HT1080 (cell line): Measurements from ENCODE around the gene CPSF3. TPM values are rescaled to one million over a fixed set of nuclear protein-coding genes. Genes with fewer than 3 reads are reported as not detected.

ENCODE experiments used
- DNase-seq: peaks from one replicate; pipeline ENCODE4 v3.0.0-alpha.2; 2015; ENCODE audit warnings: low read depth
- total RNA-seq: library from RNA; depleted of rRNA; stranded (reverse); fragments of >200 nt; shearing (Covaris generic); gene quantifications from 2 replicates; pipeline ENCODE4 v1.2.3, GENCODE V29; 2014

CPSF3 gene
- total RNA-seq, 1 experiment from 2014 or later: 108 TPM

DNA sequence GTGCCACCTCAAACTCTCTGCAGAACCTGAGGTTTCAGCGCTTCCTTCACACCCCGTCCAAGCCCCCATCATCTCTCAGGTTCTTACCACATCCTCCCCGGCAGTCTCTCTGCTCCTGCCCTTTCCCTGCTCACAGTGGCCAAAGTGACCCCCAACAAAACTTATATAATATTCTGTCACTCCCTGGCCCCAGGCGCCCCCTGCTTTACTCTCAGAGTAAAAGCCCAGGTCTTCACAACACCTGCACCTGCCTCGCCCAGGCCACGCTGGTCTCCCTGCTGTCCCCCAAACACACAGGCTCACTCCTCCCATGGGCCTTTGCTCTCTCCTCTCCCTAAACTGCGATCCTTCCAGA lies 6.5 kb upstream of the CPSF3 start:
- no peak for DNase-seq

DNA sequence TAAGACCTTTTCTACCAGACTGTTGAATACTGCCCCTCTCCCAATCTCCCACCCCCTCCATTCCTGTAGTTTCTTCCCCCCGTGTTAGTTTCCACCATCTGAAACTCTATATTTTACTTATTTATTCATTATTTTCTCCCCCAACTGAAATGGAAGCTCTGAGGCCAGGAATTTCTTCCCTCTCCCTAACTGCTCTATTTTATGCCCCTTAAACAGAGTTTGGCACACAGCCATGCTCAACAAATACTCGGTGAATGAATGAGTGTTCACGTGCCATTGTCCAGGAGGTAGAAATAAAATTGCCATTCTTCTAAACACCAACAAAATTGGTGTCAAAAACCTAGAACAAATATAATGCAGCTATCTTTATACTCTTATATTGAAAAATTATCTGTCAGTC lies 5.7 kb upstream of the CPSF3 start:
- no peak for DNase-seq

DNA sequence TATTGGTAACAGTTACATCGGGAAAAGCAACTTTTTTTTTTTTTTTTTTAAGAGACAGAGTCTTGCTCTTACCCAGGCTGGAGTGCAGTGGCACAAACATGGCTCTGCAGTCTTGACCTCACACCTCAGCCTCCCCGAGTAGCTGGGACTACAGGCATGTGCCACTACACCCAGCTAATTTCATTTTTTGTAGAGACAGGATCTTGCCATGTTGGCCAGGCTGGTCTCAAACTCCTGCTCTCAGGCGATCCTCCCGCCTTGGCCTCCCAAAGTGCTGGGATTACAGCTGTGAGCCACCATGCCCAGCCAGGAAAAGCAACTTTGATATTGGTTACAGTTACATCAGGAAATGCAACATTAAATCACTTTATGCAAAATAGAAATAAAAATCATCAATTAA lies 4.7 kb upstream of the CPSF3 start:
- no peak for DNase-seq

DNA sequence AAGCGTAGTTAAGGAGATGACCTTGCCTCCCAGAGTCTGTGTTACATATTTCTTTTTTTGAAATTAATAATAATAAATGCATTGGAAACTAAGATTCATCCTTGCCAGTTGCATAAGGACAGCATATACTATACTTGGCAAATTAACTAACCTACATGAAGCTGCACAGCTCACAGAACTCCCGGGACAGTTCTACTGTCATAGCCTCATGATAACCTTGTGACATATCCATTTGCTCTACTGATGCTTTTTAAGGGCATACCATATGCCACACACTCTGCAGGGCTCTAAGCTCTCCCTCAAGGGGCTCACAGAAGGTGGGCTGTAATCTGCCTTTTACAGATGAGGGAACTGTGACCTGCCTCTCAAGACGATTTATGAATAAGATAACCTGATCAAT lies 3.9 kb upstream of the CPSF3 start:
- DNase-seq: no peak

DNA sequence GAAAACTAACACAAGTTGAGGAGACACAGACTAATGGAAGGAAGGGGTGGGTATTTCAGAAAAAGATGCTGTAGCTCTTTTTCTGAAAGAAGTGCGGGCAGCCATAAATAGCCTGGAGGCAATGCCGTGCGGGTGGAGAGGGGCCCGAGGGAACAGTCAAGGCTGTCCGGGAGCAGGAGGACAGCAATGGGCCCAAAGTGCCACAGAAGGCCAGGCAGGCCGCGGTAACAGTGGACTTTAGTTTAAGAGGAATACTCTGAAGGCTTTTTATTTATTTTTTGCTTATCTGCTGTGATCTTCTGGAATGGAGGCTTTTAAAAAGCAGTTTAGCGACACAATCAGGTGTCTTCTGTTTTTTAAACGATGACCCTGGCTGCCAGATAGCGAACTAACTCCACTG lies 3.0 kb upstream of the CPSF3 start:
- no peak for DNase-seq

DNA sequence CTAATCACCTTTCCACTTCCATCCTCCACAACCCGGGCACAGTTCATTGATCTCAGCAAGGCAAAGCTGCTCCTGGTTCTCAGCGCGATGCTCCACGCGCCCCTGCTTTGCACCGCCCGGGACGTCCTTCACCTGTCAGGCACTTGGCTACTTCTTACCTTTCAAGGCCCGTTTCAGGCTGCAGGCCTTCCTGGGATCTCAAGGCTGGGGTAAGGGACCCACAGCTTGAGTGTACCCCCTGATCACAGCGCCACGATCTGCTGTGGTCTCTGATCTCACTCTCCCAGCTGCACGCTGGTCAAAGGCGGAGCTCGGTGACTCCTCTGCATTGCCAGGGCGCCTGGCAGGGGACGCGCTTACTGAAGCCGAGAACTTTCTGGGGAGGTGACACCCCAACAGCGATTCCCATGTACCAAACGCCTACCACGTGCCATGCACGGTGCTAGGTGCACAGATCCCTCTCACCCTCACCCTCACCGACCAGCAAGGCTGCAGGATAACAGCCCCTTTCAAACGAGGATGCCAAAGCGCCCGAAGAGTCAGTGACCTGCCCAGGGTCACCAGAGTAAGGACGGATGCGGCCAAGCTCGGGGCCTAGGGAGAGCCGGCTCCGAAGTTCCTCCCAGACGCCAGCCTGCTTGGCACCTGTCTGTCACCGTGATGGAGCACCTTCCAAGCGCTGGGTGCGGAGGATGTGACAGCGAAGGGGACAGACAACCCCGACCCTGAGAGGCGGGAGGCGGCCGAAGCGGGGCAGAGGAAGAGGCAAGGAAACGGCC lies 944 bp upstream of the CPSF3 start:
- peak; percentile 47 for DNase-seq

DNA sequence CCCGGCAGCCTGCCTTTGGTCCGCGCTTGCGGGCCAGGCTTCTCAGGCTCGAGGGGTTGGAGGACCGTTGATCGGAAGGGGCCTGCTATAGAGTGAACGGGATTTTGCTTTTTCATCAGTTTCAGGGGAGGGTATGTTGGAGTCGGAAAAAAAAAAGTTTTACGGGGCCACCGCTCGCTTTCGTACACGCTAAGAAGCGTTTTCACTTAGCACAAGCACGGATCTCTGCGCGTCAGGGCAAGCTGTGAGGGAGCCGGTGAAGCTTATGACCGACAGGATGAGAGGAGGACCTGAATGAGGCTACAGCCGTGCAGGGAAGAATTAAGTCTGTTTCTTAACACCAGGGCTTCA lies 443 bp downstream of the CPSF3 start:
- no peak for DNase-seq

DNA sequence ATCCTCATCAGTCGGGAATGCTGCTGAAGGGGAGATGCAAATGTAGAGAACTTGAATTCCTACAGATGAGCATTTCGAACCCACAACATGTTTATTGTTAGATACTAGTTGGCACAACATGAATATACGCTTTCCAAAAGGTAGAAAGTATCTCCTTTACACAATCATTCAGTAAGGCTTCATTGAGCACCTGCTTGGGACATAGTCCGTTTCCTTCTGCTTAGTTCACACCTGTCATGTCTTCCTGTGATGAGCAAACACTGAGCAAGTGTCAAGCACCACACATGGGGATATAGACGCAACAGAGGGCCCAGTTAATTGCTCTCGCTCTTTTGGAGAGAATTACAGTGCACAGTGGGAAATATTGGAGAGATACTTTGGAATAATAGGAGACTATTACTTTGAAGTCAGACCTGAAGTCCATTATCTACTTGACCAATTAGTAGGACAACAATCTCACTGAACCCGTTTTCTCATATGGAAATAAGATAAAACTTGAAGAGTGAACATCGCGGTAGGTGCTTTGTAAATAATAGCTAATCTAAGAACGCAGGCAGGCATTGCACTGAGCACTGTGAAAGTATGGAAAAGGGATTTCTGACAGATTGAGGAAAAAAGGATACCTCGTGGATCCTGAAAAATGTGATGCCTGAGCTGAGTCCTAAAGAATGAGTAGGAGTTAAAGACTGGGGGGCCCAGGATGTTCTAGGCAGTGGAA lies 1.2 kb downstream of the CPSF3 start:
- no peak for DNase-seq

DNA sequence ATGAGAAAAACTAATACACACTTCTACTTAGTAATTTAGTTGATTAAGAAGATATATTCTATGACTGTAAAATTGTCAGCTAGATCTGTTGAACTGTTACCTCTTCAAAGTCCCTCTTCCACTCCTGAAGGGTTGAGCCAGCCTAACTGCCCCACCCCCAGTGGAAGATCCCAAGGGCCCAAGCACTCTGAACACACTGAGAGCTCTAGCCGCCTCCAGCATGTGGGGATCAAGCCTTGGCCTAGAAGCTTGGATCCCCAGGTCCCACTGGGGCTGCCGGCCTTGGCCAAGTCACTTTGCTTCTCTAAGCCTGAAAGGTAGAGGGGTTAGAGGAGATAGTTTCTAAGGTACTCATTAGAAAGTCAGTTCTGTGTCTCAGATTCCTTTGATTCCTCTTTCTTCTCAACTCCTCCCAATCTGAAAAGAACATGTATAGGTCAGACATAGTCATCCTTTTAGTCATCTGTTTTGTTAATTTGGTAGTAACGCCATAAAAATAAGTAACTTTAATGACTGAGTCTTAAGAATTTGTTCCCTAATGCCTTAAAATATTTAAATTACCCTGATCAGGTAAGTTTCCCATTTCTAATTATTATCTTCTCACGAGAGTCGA lies 5.6 kb downstream of the CPSF3 start:
- DNase-seq: no peak

DNA sequence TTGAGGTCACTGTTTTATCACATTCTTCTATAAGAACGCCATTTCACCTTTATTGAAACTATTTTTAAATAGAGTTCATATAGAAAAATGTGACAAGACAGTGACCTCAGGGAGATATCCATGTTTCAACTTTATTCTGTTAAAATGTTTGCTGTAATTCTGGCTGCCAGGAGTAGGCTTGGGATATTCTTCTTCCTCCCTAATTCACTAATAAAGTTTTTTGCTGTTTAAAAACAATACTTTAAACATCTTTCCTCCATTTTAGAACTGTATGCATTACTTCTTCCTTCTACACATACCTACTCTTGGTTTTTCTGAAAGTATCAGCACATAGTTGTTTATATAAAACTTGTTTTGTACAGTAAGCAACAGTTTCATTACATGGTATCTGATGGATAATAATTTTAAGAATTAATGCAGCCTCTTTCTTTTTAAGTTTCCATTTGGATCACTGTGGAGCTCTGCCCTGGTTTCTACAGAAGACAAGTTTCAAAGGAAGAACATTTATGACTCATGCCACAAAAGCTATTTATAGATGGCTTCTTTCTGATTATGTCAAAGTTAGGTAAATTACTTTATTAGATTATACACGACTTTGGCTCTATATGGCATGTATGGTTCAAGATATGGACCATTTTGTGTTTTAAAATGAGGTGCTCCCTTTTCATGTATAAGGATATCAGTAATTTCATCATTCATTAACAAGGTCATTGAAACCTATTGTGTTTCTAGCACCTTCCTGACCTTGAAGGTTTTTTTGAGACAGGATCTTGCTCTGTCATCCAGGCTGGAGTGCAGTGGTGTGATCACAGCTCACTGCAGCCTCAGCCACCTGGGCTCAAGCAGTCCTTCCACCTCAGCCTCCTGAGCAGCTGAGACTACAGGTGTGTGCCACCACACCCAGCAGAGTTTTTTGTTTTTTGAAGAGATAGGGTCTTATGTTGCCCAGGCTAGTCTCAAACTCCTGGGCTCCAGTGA lies 7.2 kb downstream of the CPSF3 start:
- peak; percentile 33 for DNase-seq

DNA sequence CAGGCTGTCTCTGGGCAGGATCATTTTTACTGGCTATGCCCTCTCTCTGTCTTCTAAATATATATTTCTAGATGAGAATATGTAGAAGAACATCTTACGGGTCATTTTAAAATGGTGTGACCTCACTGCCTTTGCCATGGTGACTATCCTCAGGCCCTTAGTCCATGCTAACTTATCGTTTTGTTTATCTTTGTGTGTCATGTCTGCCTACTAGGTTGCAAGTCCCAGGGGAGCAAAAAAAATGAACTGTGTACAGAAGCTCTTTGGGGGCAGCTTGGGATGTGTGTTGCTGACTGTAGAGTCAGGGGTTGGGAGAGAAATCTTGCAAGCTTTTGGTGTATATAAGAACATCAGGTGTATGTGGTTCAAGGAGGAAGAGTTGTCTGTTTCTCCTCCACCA lies 11.0 kb downstream of the CPSF3 start:
- no peak for DNase-seq

DNA sequence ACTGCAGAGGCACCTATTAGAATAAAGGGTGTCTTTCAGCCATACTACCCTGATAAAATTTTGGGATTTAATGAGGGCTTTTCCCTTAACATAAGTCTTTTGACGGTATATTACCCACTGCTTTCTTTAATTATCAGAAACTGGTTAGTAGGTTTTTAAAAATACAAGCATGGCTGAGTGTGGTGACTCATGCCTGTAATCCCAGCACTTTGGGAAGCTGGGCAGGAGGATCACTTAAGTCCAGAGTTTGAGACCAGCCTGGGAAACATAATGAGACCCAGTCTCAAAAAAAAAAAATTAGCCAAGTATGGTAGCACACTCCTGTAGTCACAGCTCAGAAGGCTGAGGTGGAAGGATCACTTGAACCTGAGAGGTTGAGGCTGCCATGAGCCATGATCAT lies 16.1 kb downstream of the CPSF3 start:
- no peak for DNase-seq

DNA sequence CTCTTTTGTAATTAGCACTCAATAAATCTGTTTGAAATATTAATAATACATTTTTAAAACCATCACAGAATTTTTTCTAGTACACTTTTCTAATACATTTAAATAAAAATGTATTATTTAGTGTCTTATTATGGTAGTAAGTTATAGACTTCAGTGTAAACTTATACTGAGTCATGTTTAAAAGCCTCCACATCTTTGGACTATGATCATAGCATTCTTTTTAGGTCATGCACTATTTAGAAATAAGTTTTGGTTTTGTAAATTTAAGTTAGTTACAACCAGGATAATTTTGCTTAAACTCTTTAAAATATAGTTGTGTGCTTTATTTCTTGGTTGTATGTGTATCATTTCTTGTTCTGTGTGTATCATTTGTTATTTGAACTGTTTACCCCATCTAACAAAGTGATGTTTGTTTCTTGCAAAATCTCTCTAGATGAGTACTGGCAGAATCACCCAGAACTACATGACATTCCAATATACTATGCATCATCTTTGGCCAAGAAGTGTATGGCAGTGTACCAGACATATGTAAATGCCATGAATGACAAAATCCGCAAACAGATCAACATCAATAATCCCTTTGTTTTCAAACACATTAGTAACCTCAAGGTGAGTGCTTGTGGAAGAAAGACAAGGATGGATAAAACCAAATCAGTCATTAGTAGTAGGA lies 16.7 kb downstream of the CPSF3 start:
- DNase-seq: no peak

DNA sequence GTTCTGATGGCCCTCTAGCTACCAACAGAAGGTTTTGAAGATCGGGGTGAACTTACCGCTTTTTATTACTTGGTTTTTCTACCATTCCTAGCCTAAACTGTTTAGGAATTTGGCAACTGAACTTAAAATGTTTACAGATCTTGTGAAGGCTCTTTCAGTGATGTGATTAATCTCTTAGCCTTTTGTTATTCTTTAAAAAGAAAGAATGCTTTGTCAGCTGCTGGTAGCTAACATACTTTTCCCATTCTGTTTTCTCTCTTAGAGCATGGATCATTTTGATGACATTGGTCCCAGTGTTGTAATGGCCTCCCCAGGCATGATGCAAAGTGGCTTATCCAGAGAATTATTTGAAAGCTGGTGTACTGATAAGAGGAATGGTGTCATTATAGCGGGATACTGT lies 18.1 kb downstream of the CPSF3 start:
- DNase-seq: no peak

DNA sequence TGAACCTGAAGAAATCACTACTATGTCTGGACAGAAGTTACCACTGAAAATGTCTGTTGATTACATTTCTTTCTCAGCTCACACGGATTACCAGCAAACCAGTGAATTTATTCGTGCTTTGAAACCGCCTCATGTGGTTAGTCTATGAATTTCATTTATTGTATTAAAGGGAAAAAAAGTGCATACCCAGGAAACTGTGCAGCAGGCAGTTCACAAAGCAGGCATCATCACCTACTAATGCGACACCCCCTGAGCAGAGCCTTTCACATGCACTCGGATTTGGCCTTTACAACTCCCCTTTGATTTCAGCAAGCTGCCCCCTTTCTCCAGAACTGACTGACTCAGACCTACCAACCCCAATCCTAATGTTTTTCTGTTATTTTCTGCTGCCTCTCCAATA lies 20.1 kb downstream of the CPSF3 start:
- DNase-seq: no peak

DNA sequence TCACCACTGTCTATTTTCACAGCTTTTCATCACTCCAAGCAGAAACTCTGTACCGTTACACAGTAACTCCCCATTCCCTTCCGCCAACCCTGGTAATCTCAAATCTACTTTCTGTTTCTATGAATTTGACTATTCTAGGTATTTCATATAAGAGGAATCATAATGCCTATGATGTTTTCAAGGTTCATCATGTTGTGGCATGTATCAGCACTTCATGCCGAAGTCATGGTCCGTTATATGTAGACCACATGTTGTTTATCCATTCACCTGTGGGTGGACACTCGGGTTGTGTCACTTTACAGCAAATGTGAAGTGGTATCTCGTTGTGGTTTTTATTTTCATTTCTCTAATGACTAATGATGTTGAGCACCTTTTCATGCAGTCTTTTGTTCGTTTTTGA lies 21.6 kb downstream of the CPSF3 start:
- no peak for DNase-seq

DNA sequence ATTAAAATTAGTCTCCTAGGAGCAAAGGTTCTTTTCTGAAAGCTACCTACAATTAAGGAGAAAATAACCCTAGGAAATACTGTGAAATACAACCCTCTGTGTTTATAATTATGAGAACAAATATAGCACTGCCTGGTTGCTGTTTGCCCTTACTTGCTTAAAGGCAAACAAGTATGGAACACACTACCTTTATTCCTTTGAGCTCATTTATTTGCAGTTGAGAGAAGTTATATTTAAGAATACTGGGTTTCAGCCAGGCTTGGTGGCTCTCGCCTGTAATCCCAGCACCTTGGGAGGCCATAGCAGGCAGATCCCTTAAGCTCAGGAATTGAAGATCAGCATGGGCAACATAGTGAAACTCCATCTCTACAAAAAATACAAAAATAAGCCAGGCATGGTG lies 27.8 kb downstream of the CPSF3 start:
- DNase-seq: no peak

DNA sequence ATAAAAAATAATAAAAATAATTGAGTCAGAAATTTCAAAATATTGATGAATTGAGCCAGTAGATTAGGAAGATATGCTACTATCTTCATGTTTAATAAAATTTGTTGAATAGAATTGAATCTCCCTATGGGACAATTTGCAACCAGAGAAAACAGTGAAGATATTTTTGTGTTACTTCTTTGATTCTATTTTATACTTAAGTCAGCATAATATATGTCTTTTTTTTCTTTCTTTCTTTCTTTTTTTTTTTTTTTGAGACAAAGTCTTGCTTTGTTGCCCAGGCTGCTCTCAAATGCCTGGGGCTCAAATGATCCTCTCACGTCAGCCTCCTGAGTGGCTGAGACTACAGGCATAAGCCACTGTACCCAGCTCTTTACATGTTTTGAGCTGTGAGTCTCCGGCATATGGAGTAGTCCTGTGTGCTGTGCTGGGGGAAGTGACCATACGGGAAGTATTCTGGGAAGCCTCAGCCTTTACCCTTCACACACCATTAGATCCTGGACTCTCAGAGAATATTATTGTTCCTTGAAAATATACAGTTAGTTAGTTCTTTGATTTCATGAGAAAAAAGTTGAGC lies 37.1 kb downstream of the CPSF3 start:
- DNase-seq: no peak

DNA sequence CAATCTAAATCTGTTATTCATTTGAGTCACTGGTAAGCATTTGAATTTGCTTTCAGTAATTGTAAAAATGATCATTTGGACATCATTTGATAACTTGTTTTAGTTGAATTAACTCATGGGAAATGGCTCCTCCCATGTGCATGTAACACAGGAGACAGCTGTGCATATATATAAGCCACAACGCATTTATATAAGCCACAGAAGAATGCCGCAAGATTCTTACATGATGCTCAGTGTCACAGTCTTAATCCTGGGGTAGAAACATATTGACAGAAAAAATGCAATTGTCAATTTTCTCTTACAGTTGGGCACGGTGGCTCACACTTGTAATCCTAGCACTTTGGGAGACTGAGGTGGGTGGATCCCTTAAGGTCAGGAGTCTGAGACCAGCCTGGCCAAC lies 37.6 kb downstream of the CPSF3 start:
- DNase-seq: no peak

DNA sequence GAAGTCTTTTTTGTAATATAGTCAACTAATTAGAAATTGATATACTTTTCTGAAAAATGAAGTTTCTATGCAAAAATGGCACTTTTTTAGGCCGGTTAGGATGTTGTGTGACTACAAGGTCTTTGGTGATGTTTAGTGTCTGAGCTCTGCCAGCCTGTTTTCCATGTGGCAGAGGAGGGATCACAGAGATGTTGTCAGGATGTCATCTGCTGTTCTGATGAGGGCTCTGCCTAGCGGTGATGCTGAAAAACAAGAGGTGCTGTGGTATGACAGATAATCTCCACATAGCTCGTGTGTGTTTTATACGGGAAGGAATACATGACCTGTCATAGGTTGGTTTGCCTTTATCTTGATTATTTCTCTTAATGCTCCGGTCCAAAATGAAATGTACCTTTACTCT lies 38.9 kb downstream of the CPSF3 start:
- DNase-seq: no peak
